Measurements from ENCODE around the gene CCNG2.
A peak's percentile ranks its signal among the peaks of the same experiment; 100 is the strongest.

CCNG2 gene

DNA sequence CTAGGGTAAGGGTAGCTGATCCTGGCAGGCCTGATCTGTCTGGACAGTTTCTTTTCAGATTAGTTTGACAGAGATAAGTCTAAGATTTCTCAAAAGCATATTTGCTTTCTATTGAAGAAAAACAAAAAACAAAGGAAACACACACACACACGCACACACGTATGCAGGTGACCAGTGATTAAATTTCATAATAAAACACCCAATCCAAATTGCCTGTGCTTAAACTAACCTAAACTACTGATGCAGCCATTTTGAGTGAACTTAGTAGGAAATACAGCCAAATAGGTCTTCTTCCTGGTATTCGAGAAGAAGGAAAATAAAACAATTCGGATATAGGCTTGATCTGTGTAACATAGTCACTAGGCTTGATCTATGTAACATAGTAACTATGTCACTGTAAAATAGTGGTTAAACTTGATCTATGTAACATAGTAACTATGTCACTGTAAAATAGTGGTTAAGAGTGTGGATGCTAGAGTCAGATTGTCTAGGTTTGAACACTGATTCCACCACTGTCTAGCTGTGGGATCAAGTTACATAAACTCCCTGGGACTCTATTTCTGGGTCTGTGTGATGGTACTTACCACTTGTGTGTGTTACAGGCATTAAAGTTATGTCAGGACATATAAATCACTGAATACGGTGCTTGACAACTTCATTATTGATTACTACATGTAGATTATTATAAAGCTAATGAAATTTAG, 9.8 kb upstream of the CCNG2 start:
- DNase-seq: no peak

GRCh38 chr4:77148078-77148477, 8.9 kb upstream of the CCNG2 start:
- no peak for DNase-seq

DNA sequence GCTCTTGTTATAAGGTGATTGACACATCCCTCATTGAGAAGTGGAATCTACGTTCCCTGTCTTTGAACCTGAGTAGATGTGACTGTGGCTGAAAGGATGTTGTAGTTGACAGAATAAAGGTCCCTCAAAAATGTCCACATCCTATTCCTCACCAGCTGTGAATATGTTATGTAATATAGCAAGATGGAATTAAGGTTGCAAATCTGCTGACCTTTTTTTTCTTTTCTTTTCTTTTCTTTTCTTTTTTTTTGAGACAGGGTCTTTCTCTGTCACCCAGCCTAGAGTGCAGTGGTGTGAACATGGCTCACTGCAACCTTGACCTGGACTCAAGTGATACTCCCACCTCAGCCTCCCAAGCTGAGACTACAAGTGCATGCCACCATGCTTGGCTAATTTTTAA, 7.2 kb upstream of the CCNG2 start:
- DNase-seq: no peak

DNA sequence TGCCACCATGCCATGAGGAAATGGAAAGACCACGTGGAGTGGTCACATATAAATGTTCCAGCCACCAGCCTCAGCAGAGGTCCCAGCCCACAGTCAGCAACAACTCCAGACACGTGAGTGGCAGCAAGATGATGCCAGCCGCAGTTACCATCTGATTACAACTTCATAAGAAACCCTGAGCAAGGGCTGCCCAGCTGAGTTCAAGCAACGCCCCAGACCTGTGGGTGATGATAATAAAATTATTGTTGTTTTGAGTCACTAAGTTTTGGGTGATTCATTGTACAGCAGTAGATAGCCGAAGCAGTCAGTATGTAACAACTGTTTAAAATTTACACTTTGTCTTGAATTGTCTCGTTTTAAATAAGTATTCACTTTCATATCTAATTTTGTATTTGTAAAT, 5.8 kb upstream of the CCNG2 start:
- no peak for DNase-seq

GRCh38 chr4:77152421-77152820, 4.6 kb upstream of the CCNG2 start:
- DNase-seq: peak; percentile 9

- peak; percentile 33 for DNase-seq
Observed at GRCh38 chr4:77153006-77153405, 4.0 kb upstream of the CCNG2 start.

GRCh38 chr4:77154065-77154464, 2.9 kb upstream of the CCNG2 start:
- DNase-seq: no peak

- DNase-seq: no peak
Observed at GRCh38 chr4:77154761-77155499, 2.1 kb upstream of the CCNG2 start.

- no peak for DNase-seq
Observed at GRCh38 chr4:77155631-77156452, 1.2 kb upstream of the CCNG2 start.

DNA sequence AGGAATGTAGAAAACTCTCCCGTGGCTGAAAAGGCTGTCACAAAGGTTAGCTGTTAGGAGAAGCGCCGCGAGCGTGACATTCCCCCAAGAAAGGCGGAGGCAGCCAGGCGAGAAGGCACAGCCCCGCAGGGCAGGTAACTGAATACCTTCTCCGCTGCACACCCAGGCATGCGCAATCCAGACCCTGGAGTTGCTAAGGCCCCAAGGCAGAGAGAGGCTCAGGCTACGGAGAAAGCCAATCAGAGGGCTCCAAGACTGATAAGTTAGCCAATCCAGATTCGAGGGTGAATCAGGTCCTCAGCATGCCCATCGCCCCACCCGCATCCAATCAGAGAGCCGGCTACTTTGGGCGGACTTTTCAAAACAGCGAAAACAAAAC, 485 bp upstream of the CCNG2 start:
- DNase-seq: peak; percentile 98

GRCh38 chr4:77157859-77158486, 966 bp downstream of the CCNG2 start:
- DNase-seq: peak; percentile 91

GRCh38 chr4:77158487-77158861, 1.5 kb downstream of the CCNG2 start:
- no peak for DNase-seq

GRCh38 chr4:77159806-77160205, 2.8 kb downstream of the CCNG2 start:
- no peak for DNase-seq

DNA sequence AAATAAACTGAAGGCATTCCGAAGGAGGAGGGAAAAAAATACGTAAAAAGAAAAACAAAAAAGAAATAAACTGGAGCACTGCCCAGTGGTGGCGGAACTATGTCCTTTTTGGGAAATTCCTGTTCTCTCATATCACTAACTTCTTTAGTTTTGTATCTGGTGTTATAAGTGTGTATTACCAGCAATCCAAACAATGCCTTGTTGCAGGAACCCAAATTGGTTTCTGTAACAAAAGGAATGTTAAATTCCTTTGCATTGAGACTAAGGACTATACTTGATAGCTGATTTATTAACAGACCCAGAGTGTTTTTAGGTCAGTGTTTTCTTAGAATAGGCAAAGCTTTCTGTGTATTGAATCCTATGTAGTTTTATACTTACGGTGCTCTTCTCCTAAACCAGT, 6.6 kb downstream of the CCNG2 start:
- DNase-seq: no peak

DNA sequence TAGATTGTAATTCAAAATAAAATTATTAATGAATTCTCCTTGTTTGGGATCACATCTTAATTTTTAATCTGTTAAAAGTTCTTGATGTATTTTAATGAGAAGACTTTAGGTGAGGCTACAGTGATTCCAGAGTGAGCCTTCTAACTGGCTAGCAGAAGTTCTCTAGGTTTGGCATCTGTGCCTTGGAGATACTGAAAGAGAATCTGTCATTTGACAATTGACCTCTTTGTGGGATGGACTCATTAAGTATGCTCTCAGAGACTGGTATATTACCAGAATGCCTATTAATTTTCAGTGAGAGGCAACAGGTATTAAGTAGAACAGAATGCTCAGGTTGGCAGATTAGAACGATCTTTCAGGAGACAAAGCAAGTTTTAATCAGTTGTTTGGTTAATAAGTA, 10.2 kb downstream of the CCNG2 start:
- DNase-seq: no peak

GRCh38 chr4:77167866-77168265, 10.9 kb downstream of the CCNG2 start:
- DNase-seq: no peak

DNA sequence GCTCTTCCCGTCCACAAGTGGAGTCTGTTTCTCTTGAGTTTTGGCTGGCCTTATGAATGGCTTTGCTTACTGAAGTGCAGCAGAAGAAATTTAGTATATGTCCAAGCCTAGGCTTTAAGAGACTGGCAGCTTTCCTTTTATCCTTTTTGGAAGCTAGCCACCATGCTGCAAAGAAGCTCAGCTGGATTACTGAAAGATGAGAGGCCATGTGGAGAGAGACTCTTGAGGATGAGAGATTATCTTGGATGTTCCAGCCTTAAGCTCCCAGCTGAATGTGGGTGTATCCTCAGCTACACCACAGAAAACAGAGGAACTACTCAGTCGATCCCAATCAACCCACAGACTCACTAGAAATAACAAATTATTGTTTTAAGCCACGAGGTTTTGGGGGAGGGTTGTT, 12.5 kb downstream of the CCNG2 start:
- no peak for DNase-seq

DNA sequence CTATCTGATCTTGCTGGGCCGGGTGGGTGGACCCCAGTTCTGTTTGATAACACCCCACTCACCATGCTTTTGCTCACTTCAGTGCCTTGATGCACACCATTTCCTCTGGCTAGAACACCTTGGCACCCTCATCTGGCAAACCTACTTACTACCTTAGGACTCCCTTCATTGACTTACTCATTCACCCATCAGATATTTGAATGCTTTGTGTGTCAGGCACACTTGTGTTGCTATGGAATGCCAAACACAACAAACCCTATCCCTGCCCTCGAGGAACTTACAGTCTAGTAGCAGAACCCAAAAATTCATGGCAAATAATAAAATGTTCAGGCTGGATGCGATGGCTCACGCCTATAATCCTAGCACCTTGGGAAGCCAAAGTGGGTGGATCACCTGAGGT, 13.9 kb downstream of the CCNG2 start:
- DNase-seq: no peak

- DNase-seq: no peak
Observed at GRCh38 chr4:77172336-77172735, 15.3 kb downstream of the CCNG2 start.

GRCh38 chr4:77174426-77174825, 17.4 kb downstream of the CCNG2 start:
- no peak for DNase-seq

DNA sequence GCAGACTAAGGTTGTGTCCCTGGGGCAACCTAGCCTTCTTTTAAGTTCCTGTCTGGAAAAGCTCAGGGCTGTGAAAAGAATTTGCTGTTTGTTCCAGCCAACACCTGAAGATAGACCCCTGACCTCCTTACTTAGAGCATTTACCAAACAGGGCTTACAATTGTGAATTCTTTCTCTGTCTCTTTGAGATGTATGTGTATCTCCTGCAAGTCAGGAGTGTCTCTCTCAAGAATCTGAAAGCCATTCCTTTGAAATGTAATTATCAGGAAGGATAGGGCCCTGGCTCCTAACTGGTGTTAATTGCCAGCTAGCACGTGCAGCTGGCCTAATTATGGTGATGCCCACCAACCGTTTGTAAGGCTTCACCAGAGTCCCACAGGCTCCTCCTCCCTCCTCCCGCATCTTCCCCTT, 18.2 kb downstream of the CCNG2 start:
- no peak for DNase-seq

DNA sequence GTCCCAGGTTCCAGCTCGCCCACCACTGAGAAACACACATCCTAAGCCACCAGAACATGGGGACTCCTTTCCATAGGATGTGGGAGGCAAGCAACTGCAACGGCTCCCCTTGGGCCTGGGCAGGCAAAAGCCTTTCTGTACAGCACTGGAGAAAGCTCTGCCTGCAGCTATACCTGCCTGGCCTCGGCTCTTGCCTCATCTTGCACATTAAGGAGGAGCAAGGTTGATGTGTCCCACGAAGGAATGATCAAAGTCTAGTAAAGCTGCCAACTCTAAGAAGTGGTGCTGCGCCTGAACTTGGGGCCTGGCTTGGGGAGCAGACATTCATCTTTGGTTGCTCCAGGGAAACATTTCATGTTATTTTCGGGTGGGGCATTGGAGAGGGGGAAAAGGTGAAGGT, 19.6 kb downstream of the CCNG2 start:
- DNase-seq: no peak

- no peak for DNase-seq
Observed at GRCh38 chr4:77177199-77177598, 20.2 kb downstream of the CCNG2 start.

GRCh38 chr4:77178560-77178959, 21.6 kb downstream of the CCNG2 start:
- no peak for DNase-seq
